HG02938 (cell line): ENCODE measurements around the gene RETN.

Experiments
- ATAC-seq: cut with Tn5 transposase; IDR thresholded peaks from one replicate; pipeline ENCODE4 v1.9.1; 2021; ENCODE audit warnings: mild to moderate bottlenecking, moderate library complexity; ENCODE audit not compliant: unreplicated experiment

Gene RETN

GRCh38 chr19:7668842-7669241 lies at the start of gene RETN:
TSS of gene RETN (plus strand) at chr19:7669049. CDS start at chr19:7669327, 278 bp downstream.
- no peak for ATAC-seq

- no peak for ATAC-seq
Observed at GRCh38 chr19:7619671-7620441, 49.0 kb upstream of the RETN start.

GRCh38 chr19:7620442-7621412 lies 48.1 kb upstream of the RETN start:
- no peak for ATAC-seq

GRCh38 chr19:7622933-7623685 lies 45.7 kb upstream of the RETN start:
- no peak for ATAC-seq

- no peak for ATAC-seq
Observed at GRCh38 chr19:7623725-7624603, 44.9 kb upstream of the RETN start.

GRCh38 chr19:7624810-7625209 lies 44.0 kb upstream of the RETN start:
- ATAC-seq, result no peak

- ATAC-seq, result no peak
Observed at GRCh38 chr19:7625763-7626372, 43.0 kb upstream of the RETN start.

GRCh38 chr19:7627166-7627565 lies 41.7 kb upstream of the RETN start:
- ATAC-seq, result no peak

GRCh38 chr19:7628589-7629311 lies 40.1 kb upstream of the RETN start:
- ATAC-seq, result no peak

GRCh38 chr19:7629347-7630054 lies 39.3 kb upstream of the RETN start, which contains the start of the genes PET100 and XAB2:
TSS of gene PET100 (plus strand) at chr19:7629793. CDS start at chr19:7629834, 41 bp downstream.
TSS of gene XAB2 (minus strand) at chr19:7629545. CDS start at chr19:7629527, 18 bp downstream.
- ATAC-seq, result peak; percentile 93

GRCh38 chr19:7631577-7631976 lies 37.3 kb upstream of the RETN start:
- no peak for ATAC-seq

GRCh38 chr19:7632340-7633203 lies 36.3 kb upstream of the RETN start:
- ATAC-seq, result no peak

- no peak for ATAC-seq
Observed at GRCh38 chr19:7633698-7634097, 35.2 kb upstream of the RETN start, which contains the start of gene PCP2. TSS of gene PCP2 (minus strand) at chr19:7633719. CDS start at chr19:7633457, 262 bp downstream.

GRCh38 chr19:7635670-7636069 lies 33.2 kb upstream of the RETN start:
- no peak for ATAC-seq

GRCh38 chr19:7636317-7636690 lies 32.5 kb upstream of the RETN start:
- ATAC-seq, result no peak

GRCh38 chr19:7636691-7637373 lies 32.0 kb upstream of the RETN start, which contains the start of gene STXBP2:
TSS of gene STXBP2 (plus strand) at chr19:7637110. CDS start at chr19:7637150, 40 bp downstream.
- ATAC-seq, result peak; percentile 46
